GM19043 (cell line): ENCODE data around the gene TUBA1B.
"Not testable (repeated sequence)": the region's sequence is repeated elsewhere in the genome, so short reads cannot be mapped to it uniquely, and the experiment has no call there.

Experiments
- ATAC-seq: cut with Tn5 transposase; IDR thresholded peaks from one replicate; pipeline ENCODE4 v1.9.1; 2021; ENCODE audit warnings: low read depth; ENCODE audit not compliant: unreplicated experiment

TUBA1B gene

GRCh38 chr12:49131051-49131893, at the start of gene TUBA1B:
TSS of gene TUBA1B (minus strand) at chr12:49131395. CDS start at chr12:49131300, 95 bp downstream.
- peak; percentile 71 for ATAC-seq

- ATAC-seq, result no peak
These were observed 43.0 kb upstream of the TUBA1B start for GRCh38 chr12:49174218-49174617.

DNA sequence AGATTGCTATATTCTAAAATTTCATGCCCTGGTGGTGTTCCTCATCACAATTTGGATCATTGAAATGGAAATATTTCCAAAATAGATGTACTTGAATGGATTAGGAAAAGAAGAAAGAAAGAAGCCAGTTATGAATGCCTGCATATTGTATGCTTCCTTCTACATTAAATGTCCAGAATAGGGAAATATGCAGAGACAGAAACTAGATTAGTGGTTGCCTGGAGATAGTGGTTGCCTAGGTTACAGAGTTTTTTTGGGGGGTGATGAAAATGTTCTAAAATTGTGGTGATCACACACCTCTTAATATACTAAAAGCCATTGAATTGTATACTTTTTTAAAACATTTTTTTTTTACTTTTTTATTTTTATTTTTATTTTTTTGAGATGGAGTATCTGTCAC, 39.7 kb upstream of the TUBA1B start:
- no peak for ATAC-seq

- ATAC-seq, result no peak
These were observed 33.9 kb upstream of the TUBA1B start for GRCh38 chr12:49165114-49165513.

- ATAC-seq, result not testable (repeated sequence)
These were observed 30.7 kb upstream of the TUBA1B start for GRCh38 chr12:49161901-49162300.

DNA sequence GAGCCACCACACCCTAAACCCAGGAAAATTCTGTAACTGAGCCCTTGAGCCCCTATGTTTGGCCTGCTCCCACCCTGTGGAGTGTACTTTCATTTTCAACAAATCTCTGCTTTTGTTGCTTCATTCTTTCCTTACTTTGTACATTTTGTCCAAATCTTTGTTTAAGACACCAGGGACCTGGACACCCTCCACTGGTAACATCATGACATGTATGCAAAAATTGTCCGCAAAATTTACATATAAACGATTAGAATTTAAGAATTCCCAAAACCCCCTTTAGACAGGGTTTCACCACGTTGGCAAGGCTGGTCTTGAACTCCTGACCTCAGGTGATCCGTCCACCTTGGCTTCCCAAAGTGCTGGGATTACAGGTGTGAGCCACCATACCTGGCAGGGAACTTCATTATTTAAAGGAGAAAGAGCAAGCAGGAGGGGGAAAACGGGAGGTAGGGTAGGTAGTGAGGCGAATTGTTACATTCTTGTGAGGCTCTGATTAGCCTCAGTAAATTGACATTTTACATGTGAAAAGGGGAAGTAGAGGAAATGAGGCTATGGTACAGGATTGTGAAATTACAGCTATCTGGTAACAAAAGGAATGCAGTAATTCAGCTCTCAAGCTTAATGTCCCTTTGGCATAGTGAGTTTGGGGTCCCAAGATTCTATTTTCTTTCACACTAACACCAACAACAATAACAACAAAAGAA, 30.0 kb upstream of the TUBA1B start:
- no peak for ATAC-seq

- ATAC-seq, result no peak
These were observed 29.2 kb upstream of the TUBA1B start for GRCh38 chr12:49160399-49160798.

DNA sequence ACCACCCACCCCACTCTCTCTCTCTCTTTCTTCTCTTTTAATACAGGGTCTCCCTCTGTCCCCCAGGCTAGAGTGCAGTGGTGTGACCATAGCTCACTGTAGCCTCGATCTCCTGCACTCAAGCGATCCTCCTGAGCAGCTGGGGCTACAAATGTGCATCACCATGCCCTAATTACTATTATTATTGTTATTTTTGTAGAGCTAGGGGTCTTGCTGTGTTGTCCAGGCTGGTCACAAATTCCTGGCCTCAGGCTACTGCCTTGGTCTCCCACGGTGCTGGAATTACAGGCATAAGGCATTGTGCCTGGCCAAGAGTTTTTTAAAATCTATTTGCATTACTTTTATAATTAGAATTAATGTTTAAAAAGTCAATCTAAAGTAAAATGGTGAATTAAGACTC, 23.0 kb upstream of the TUBA1B start:
- ATAC-seq, result no peak

GRCh38 chr12:49147384-49147783, 16.2 kb upstream of the TUBA1B start:
- ATAC-seq, result no peak

DNA sequence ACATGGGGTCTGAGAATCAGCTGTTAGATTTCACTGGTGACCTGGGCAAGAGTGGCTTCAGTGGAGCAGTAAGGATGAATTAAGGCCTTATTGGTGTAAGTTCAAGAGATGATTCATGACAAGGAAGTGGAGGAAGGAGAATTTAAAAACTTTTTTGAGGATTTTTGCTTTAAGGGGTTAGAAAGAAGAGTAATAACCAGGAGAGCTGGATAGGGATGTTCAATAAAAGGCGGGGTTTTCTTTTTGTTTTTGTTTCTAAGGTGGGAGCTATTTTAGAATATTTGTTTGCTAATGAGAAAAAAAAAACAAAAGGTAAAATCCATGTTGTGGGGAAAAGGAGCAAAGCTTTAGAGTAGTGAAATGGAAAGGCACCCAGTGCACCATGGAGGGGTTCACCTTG, 15.2 kb upstream of the TUBA1B start:
- ATAC-seq, result no peak

DNA sequence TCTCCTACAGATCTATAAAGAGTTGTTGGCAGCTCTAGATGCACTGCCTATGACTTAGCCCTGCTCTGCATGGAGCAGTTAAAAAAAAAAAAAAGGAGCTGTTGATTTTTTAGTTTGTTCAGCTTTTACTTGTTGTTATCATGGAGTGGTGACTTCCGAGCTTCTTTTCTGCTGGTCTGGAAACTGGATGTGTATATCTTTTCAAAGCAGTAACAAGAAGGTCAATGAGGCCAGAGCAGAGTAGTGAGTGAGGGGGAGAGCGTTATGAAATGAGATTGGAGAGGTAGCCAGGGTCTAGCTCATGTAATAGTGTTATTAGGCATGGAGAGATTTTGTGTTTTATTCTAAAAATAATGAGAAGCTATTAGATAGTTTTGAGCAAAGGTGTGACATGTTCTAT, 13.2 kb upstream of the TUBA1B start:
- no peak for ATAC-seq

DNA sequence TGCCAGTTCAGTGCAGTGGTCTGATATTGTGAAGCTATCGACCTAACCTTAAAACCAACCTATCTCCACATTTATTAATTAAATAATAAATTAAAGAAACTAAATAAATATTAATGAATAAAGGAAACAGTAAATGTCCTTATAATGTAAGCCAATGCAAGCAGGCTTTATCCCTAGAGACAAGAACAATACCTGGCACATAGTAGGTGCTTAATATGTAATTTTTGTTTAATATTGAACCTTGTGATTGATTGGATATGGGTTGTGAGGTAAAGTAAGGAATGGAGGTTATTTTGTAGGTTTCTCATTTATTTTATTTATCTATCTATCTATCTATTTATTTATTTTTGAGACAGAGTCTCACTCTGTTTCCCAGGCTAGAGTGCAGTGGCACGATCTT, 7.8 kb upstream of the TUBA1B start:
- no peak for ATAC-seq

DNA sequence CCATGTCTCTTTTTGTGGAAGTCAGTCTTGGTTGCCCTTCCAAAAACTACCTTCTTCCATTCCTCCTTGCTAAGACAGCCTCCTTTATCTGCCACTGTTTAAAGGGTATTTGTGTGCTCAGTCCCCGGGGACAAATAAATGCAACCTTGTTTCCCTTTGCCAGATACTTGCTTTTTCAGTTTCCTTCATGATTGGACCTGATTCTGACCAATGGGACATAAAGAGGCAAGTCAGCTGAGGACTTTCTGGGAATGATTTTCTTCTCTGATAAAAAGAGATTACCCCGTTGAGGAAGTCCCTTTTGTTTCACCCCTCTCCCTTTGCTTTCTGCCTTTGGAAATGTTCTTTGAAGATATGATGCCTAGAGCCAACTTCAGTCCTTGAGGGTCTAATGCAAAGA, 7.4 kb upstream of the TUBA1B start:
- no peak for ATAC-seq

GRCh38 chr12:49137476-49137875, 6.3 kb upstream of the TUBA1B start:
- ATAC-seq, result no peak

GRCh38 chr12:49136997-49137396, 5.8 kb upstream of the TUBA1B start:
- ATAC-seq, result not testable (repeated sequence)

- no peak for ATAC-seq
These were observed 2.4 kb upstream of the TUBA1B start for GRCh38 chr12:49133590-49133989.

- ATAC-seq, result no peak
These were observed 1.8 kb upstream of the TUBA1B start for GRCh38 chr12:49133014-49133413.

DNA sequence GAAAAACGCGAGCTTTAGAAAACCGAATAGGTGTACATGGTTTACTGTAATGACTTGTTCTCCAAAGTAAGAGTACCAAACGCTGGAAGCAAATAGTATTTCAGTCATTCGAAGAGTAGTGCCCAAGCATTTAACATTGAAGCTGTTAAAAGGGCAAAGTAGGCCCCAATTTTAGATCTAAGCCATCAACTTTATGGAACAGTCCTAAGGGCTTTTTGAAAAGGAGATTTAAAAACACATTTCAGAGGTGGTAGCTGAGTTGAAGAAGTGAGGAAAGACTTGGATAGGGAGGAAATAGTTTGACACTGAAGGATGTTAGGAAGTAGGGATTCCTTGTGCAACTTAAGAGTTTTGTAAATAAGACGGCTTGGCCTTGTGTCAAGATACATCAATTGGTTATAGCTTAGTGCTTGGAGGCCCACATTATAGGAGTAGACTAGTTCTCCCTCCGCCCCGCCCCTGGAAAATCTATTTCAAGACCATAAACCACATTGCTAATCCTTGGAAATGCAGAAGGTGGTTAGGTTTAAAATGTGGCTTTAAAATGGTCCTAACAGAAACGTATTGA, 783 bp upstream of the TUBA1B start:
- no peak for ATAC-seq

GRCh38 chr12:49130151-49131050, 794 bp downstream of the TUBA1B start:
- peak; percentile 42 for ATAC-seq

DNA sequence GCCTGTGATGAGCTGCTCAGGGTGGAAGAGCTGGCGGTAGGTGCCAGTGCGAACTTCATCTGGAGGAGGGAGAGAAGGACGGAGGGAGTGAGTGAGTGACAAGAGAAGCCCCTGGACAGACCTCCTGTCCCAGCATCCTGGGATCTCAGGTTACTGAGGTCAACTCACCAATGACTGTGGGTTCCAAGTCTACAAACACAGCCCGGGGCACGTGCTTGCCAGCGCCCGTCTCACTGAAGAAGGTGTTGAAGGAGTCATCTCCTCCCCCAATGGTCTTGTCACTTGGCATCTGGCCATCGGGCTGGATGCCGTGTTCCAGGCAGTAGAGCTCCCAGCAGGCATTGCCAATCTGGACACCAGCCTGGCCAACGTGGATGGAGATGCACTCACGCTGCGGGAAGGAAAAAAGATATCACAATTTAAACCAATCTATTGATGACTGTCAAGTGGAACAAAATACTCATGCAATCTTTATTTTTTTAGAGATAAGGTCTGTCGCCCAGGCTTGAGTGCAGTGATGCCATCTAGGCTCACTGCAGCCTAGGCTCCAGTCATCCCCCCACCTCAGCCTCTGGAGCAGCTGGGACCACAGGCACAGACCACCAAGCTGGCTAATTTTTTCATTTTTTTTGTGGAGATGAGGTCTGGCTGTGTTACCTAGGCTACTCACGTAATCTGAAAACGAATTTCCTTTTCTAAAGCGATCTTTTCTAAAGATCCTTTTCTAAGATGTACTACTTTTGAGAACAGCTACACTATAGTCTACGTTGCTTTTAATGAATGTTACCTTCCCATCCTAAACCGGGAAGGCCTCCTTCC, 1.7 kb downstream of the TUBA1B start:
- no peak for ATAC-seq
